SK-N-SH (cell line): ENCODE results near the gene TFCP2. TPM values are rescaled to one million over a fixed set of nuclear protein-coding genes. Genes with fewer than 3 reads are reported as not detected.
A peak's percentile ranks its signal among the peaks of the same experiment; 100 is the strongest.

Experiments used
- CTCF ChIA-PET: fragments of 300-600, 350-600 bp; formaldehyde crosslinking; extraction: SDS; loops from one replicate; lab custom pipeline; 2021; lab: Yijun Ruan, JAX
- POLR2A ChIA-PET: fragments of 350-600 bp; sonication (Branson Sonifier 250); formaldehyde crosslinking; extraction: SDS; loops from one replicate; lab custom pipeline; 2020; ENCODE audit warnings: antibody characterized with exemption, inconsistent platforms; lab: Yijun Ruan, JAX
- DNase-seq: peaks from one replicate; pipeline ENCODE4 v3.0.0; 2012
- H2AFZ ChIP-seq: fragments of 200-600 bp; sonication (generic); 2 replicates; pipeline ENCODE4 v1.8.1; 2016; ENCODE audit warnings: antibody characterized with exemption, mild to moderate bottlenecking, low read depth
- H3F3A ChIP-seq: fragments of 200-600 bp; sonication (generic); replicated peaks from 2 replicates; pipeline ENCODE3; 2016; ENCODE audit warnings: antibody characterized with exemption, mild to moderate bottlenecking; ENCODE audit not compliant: insufficient read depth
- H3K27ac ChIP-seq, 2 experiments: fragments of 200-500 bp in 1 of 2; fragments of 200-600 bp in 1 of 2; sonication (Bioruptor generic) in 1 of 2; sonication (generic), shearing (Covaris generic) in 1 of 2; 2 replicates each; pipeline versions ENCODE4 v1.5.1 to v1.6.1; 2014 to 2016; ENCODE audit warnings: low read depth in 2 of 2, inconsistent platforms in 1 of 2, low read length in 1 of 2, mild to moderate bottlenecking in 1 of 2, mixed read lengths in 1 of 2
- H3K27me3 ChIP-seq: fragments of 200-600 bp; sonication (generic), shearing (Covaris generic); 2 replicates; pipeline ENCODE4 v1.6.1; 2016; ENCODE audit warnings: mixed run types; ENCODE audit not compliant: insufficient read depth
- H3K36me3 ChIP-seq, 2 experiments: fragments of 200-500 bp in 1 of 2; fragments of 200-600 bp in 1 of 2; sonication (Bioruptor generic) in 1 of 2; sonication (generic) in 1 of 2; replicated peaks in 1 of 2; 2 replicates each; pipeline versions ENCODE3 to v1.5.1; 2014 to 2016; ENCODE audit warnings: low read length in 1 of 2, mild to moderate bottlenecking in 1 of 2; ENCODE audit not compliant: insufficient read depth in 2 of 2, control insufficient read depth in 1 of 2
- H3K4me1 ChIP-seq, 2 experiments: fragments of 200-500 bp in 1 of 2; fragments of 200-600 bp in 1 of 2; sonication (Bioruptor generic) in 1 of 2; sonication (generic), shearing (Covaris generic) in 1 of 2; 2 replicates each; pipeline versions ENCODE4 v1.5.1 to v1.6.1; 2014 to 2016; ENCODE audit warnings: low read depth in 1 of 2, low read length in 1 of 2, mixed run types in 1 of 2; ENCODE audit not compliant: insufficient read depth in 2 of 2, control insufficient read depth in 1 of 2
- H3K4me2 ChIP-seq: fragments of 200-600 bp; sonication (generic), shearing (Covaris generic); 2 replicates; pipeline ENCODE4 v1.6.1; 2017; ENCODE audit warnings: mixed run types
- H3K4me3 ChIP-seq, 2 experiments: fragments of 200-500 bp in 1 of 2; fragments of 200-600 bp in 1 of 2; sonication (Bioruptor generic) in 1 of 2; sonication (generic), shearing (Covaris generic) in 1 of 2; 2 replicates each; pipeline versions ENCODE4 v1.5.1 to v1.8.1; 2014 to 2016; ENCODE audit warnings: low read depth in 2 of 2, inconsistent platforms in 1 of 2, low read length in 1 of 2, mild to moderate bottlenecking in 1 of 2, mixed read lengths in 1 of 2, moderate library complexity in 1 of 2
- H3K79me2 ChIP-seq: fragments of 200-600 bp; sonication (generic); 2 replicates; pipeline ENCODE4 v1.8.1; 2017; ENCODE audit warnings: mild to moderate bottlenecking; ENCODE audit not compliant: insufficient read depth
- H3K9ac ChIP-seq: fragments of 200-600 bp; sonication (generic); 2 replicates; pipeline ENCODE4 v1.6.1; 2017; ENCODE audit warnings: mixed run types
- H3K9me2 ChIP-seq: fragments of 200-600 bp; sonication (generic); 2 replicates; pipeline ENCODE4 v1.6.1; 2017; ENCODE audit warnings: mixed run types
- H3K9me3 ChIP-seq: fragments of 200-600 bp; sonication (generic); 2 replicates; pipeline ENCODE4 v1.6.1; 2017; ENCODE audit warnings: mixed run types, mild to moderate bottlenecking, moderate library complexity
- H4K20me1 ChIP-seq: fragments of 200-600 bp; sonication (generic); 2 replicates; pipeline ENCODE4 v1.6.1; 2017; ENCODE audit warnings: mild to moderate bottlenecking, mixed run types; ENCODE audit not compliant: insufficient read depth
- CTCF ChIP-seq: fragments of 200-600 bp; sonication (generic); IDR thresholded peaks from 2 replicates; pipeline ENCODE4 v1.6.1; 2017; ENCODE audit warnings: antibody characterized with exemption, mild to moderate bottlenecking, moderate library complexity
- JUND ChIP-seq: IDR thresholded peaks from 2 replicates; pipeline ENCODE4 v1.4.0; 2012
- MAX ChIP-seq: IDR thresholded peaks from 2 replicates; pipeline ENCODE4 v1.4.0; 2012; ENCODE audit warnings: low read depth
- RAD21 ChIP-seq: IDR thresholded peaks from 2 replicates; pipeline ENCODE4 v1.6.1; 2012; ENCODE audit warnings: mild to moderate bottlenecking, low read length
- TEAD4 ChIP-seq: IDR thresholded peaks from 2 replicates; pipeline ENCODE4 v1.4.0; 2012; ENCODE audit warnings: mild to moderate bottlenecking, borderline replicate concordance; ENCODE audit not compliant: insufficient read depth
- USF1 ChIP-seq: IDR thresholded peaks from 2 replicates; pipeline ENCODE4 v1.4.0; 2012; ENCODE audit warnings: low read depth, borderline replicate concordance
- ZBTB33 ChIP-seq: IDR thresholded peaks from 2 replicates; pipeline ENCODE4 v1.4.0; 2012; ENCODE audit warnings: low read depth, borderline replicate concordance
- WGBS: methylation state at CpG from one replicate; pipeline ENCODE4 v1.1.6; 2017; ENCODE audit warnings: low lambda C conversion rate; 5-methylcytosine and 5-hydroxymethylcytosine counted together
- polyA plus RNA-seq, 3 experiments: library from polyadenylated mRNA; depleted of rRNA; stranded (reverse); fragments of >200 nt; gene quantifications; 2 replicates each; pipeline ENCODE4 v1.2.3, GENCODE V29; 2012
- TF ChIP-seq, protein P1 (sequence below): IDR thresholded peaks from 2 replicates; pipeline ENCODE4 v1.6.1; 2012; ENCODE audit warnings: mild to moderate bottlenecking, low read depth, low read length, moderate library complexity

The TFCP2 gene
- polyA plus RNA-seq, 1 of the 3 experiments (the other 2 are of a cell fraction) = 18.1 TPM

DNA sequence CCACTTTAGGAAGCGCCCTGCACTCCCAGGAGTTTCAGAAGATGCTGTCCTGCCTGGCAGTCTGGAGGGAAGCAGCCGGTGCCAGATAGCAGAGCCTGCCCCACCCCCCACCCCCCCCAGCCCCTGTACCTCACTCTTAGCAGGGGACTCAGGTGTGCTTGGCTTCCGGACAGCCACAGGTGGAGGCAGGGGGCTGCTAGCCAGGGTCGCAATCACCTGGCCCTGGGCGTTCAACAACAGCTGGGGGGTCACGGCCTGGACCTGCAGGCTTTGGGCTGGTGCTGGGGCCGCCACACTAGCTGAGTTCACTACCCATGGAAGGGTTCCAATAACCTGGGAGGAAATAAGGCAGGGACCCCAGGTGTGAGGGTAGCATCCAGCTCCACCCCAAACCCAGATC, 22.9 kb upstream of the TFCP2 start:
- TF ChIP-seq CTCF (no peak), ZBTB33 (no peak), JUND (no peak), RAD21 (no peak)
- TF ChIP-seq, protein P1, sequence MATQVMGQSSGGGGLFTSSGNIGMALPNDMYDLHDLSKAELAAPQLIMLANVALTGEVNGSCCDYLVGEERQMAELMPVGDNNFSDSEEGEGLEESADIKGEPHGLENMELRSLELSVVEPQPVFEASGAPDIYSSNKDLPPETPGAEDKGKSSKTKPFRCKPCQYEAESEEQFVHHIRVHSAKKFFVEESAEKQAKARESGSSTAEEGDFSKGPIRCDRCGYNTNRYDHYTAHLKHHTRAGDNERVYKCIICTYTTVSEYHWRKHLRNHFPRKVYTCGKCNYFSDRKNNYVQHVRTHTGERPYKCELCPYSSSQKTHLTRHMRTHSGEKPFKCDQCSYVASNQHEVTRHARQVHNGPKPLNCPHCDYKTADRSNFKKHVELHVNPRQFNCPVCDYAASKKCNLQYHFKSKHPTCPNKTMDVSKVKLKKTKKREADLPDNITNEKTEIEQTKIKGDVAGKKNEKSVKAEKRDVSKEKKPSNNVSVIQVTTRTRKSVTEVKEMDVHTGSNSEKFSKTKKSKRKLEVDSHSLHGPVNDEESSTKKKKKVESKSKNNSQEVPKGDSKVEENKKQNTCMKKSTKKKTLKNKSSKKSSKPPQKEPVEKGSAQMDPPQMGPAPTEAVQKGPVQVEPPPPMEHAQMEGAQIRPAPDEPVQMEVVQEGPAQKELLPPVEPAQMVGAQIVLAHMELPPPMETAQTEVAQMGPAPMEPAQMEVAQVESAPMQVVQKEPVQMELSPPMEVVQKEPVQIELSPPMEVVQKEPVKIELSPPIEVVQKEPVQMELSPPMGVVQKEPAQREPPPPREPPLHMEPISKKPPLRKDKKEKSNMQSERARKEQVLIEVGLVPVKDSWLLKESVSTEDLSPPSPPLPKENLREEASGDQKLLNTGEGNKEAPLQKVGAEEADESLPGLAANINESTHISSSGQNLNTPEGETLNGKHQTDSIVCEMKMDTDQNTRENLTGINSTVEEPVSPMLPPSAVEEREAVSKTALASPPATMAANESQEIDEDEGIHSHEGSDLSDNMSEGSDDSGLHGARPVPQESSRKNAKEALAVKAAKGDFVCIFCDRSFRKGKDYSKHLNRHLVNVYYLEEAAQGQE = no peak
- H3K4me1 ChIP-seq = no peaks in the 10 kb centered on the region
- WGBS = no CpG with 5 or more reads among the region's 7 CpGs
- no peak overlapping the region for H3K9ac ChIP-seq
- no peaks in the 10 kb centered on the region for H3K9me3 ChIP-seq
- POLR2A ChIA-PET = no interaction called here
- H3K79me2 ChIP-seq = no peaks in the 10 kb centered on the region
- CTCF ChIA-PET = interaction anchor here (0.6 to 1.4 kb wide), 2 partner anchors 20 to 145 kb away, joined by 3 to 4 read pairs; no protein-coding TSS in a partner anchor
- H2AFZ ChIP-seq = no peak overlapping the region
- no peaks in the 10 kb centered on the region for H3K9me2 ChIP-seq
- H3F3A ChIP-seq = no peaks in the 10 kb centered on the region
- peak; percentile 14 for DNase-seq
- no peak overlapping the region for H3K27ac ChIP-seq
- no peak overlapping the region for H3K4me3 ChIP-seq
- H4K20me1 ChIP-seq = no peaks in the 10 kb centered on the region
- no peaks in the 10 kb centered on the region for H3K27me3 ChIP-seq
- no peak overlapping the region for H3K4me2 ChIP-seq
- no peaks in the 10 kb centered on the region for H3K36me3 ChIP-seq

- CTCF ChIA-PET = no interaction called here
- H3K4me2 ChIP-seq = no peak overlapping the region
- no peaks in the 10 kb centered on the region for H4K20me1 ChIP-seq
- 90% methylated on average over 5 of the region's 5 CpGs for WGBS
- H3K9ac ChIP-seq = no peak overlapping the region
- H2AFZ ChIP-seq = no peak overlapping the region
- H3K4me1 ChIP-seq = no peaks in the 10 kb centered on the region
- TF ChIP-seq TEAD4 (no peak), USF1 (no peak), MAX (no peak), RAD21 (peak; percentile 26; the same call in 1 of the 2 replicates)
- TF ChIP-seq, all 33 proteins: peak for 1
- Histone ChIP-seq H3K9me2 (no peaks in the 10 kb centered on the region), H3K79me2 (no peaks in the 10 kb centered on the region), H3F3A (no peaks in the 10 kb centered on the region), H3K4me3 (no peak overlapping the region), H3K27me3 (no peaks in the 10 kb centered on the region), H3K27ac (no peak overlapping the region), H3K9me3 (no peaks in the 10 kb centered on the region), H3K36me3 (no peaks in the 10 kb centered on the region)
- POLR2A ChIA-PET = no interaction called here
- no peak for DNase-seq
Observed at GRCh38 chr12:51192284-51192671, 19.3 kb upstream of the TFCP2 start.
